RWPE2 (cell line): ENCODE measurements around the gene TMBIM6.

Source experiments
- ATAC-seq: fragments of 200-7000 bp; cut with Tn5 transposase; 3 replicates; pipeline ENCODE4 v1.9.1; 2021; ENCODE audit warnings: low read depth
- DNase-seq: peaks from one replicate; pipeline ENCODE4 v3.0.0-alpha.2; 2020; ENCODE audit warnings: low spot score
- H3K27ac ChIP-seq: fragments of 450-650 bp; 2 replicates; pipeline ENCODE4 v1.5.1; 2017; ENCODE audit warnings: mild to moderate bottlenecking; ENCODE audit not compliant: poor library complexity, severe bottlenecking
- H3K27me3 ChIP-seq: fragments of 250-450 bp; sonication (Bioruptor Pico); 2 replicates; pipeline ENCODE4 v1.5.1; 2021; ENCODE audit warnings: mild to moderate bottlenecking, moderate library complexity; ENCODE audit not compliant: insufficient read depth, poor library complexity, severe bottlenecking
- H3K36me3 ChIP-seq: fragments of 250-450 bp; sonication (Bioruptor Pico); 2 replicates; pipeline ENCODE4 v1.5.1; 2020; ENCODE audit warnings: low read depth, mild to moderate bottlenecking, moderate library complexity
- H3K4me1 ChIP-seq: fragments of 250-450 bp; sonication (Bioruptor Pico); 2 replicates; pipeline ENCODE4 v1.5.1; 2021; ENCODE audit warnings: mild to moderate bottlenecking, moderate library complexity; ENCODE audit not compliant: insufficient read depth, poor library complexity, severe bottlenecking
- H3K4me3 ChIP-seq: fragments of 250-450 bp; sonication (Bioruptor Pico); 2 replicates; pipeline ENCODE4 v1.5.1; 2021; ENCODE audit warnings: mild to moderate bottlenecking, moderate library complexity; ENCODE audit not compliant: severe bottlenecking
- H3K9me3 ChIP-seq: fragments of 250-450 bp; sonication (Bioruptor Pico); 2 replicates; pipeline ENCODE4 v1.5.1; 2021; ENCODE audit warnings: mild to moderate bottlenecking, moderate library complexity; ENCODE audit not compliant: severe bottlenecking
- TF ChIP-seq, protein P1 (sequence below): fragments of 450-650 bp; IDR thresholded peaks from one replicate; pipeline ENCODE4 v1.5.1; 2017; ENCODE audit warnings: mild to moderate bottlenecking, moderate library complexity; ENCODE audit not compliant: poor library complexity, severe bottlenecking

TMBIM6 gene

GRCh38 chr12:49783917-49784676, 42.7 kb downstream of the TMBIM6 start:
- no peaks in the 10 kb centered on the region for H3K27me3 ChIP-seq
- no peaks in the 10 kb centered on the region for H3K36me3 ChIP-seq
- no peak for ATAC-seq
- TF ChIP-seq, protein P1, sequence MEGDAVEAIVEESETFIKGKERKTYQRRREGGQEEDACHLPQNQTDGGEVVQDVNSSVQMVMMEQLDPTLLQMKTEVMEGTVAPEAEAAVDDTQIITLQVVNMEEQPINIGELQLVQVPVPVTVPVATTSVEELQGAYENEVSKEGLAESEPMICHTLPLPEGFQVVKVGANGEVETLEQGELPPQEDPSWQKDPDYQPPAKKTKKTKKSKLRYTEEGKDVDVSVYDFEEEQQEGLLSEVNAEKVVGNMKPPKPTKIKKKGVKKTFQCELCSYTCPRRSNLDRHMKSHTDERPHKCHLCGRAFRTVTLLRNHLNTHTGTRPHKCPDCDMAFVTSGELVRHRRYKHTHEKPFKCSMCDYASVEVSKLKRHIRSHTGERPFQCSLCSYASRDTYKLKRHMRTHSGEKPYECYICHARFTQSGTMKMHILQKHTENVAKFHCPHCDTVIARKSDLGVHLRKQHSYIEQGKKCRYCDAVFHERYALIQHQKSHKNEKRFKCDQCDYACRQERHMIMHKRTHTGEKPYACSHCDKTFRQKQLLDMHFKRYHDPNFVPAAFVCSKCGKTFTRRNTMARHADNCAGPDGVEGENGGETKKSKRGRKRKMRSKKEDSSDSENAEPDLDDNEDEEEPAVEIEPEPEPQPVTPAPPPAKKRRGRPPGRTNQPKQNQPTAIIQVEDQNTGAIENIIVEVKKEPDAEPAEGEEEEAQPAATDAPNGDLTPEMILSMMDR: no peak
- H3K27ac ChIP-seq: no peak overlapping the region
- no peaks in the 10 kb centered on the region for H3K4me1 ChIP-seq
- no peak for DNase-seq
- H3K4me3 ChIP-seq: no peak overlapping the region
- peaks cover 3% of the 10 kb centered on the region for H3K9me3 ChIP-seq

GRCh38 chr12:49784756-49785409, 43.5 kb downstream of the TMBIM6 start:
- peak; percentile 26; the same call in 1 of the 3 replicates for ATAC-seq
- TF ChIP-seq, protein P1: no peak
- H3K36me3 ChIP-seq: no peaks in the 10 kb centered on the region
- no peaks in the 10 kb centered on the region for H3K27me3 ChIP-seq
- no peak overlapping the region for H3K4me3 ChIP-seq
- peaks cover 3% of the 10 kb centered on the region for H3K9me3 ChIP-seq
- H3K4me1 ChIP-seq: no peaks in the 10 kb centered on the region
- H3K27ac ChIP-seq: no peak overlapping the region
- no peak for DNase-seq

DNA sequence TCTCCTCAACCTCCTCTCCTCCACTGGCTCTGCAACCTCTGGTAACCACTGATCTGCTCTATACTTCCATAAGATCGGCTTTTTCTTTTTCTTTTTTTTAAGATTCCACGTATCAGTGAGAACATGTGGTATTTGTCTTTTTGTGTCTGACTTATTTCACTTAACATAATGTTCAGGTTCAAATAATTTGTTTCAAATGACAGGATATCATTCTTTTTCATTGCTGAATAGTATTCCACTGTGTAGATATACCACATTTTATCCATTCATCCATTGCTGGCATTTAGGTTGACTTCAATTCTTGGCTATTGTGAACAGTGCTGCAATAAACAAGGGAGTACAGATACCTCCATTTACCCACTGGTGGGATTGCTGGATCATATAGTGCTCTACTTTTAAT, 46.3 kb downstream of the TMBIM6 start:
- H3K27me3 ChIP-seq: no peaks in the 10 kb centered on the region
- H3K4me3 ChIP-seq: no peak overlapping the region
- ATAC-seq (no peak), DNase-seq (no peak)
- no peaks in the 10 kb centered on the region for H3K4me1 ChIP-seq
- peaks cover 3% of the 10 kb centered on the region for H3K9me3 ChIP-seq
- H3K27ac ChIP-seq: no peak overlapping the region
- TF ChIP-seq, protein P1: no peak
- no peaks in the 10 kb centered on the region for H3K36me3 ChIP-seq

DNA sequence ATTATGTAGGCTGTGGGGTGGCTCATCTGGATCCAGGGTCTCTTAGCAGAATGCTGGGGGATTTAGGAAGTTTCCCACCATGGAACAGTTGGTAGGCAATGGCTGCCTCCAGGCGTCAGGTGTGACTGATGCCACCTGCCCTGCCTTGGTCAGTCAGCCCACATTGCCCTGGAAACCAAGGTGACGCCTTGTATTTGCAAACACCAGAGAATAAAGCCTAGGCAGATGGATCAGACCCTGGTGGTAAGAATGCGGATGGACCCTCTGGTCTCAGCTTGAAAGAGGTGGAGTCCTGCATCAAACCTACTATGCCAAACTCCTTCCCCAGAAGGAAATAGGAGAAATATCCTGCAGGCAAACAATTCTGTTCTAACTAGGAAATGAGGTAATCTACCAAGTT, 48.6 kb downstream of the TMBIM6 start:
- TF ChIP-seq, protein P1: no peak
- Histone ChIP-seq H3K27me3 (no peaks in the 10 kb centered on the region), H3K27ac (no peak overlapping the region), H3K36me3 (no peaks in the 10 kb centered on the region), H3K9me3 (peaks cover 3% of the 10 kb centered on the region), H3K4me1 (no peaks in the 10 kb centered on the region), H3K4me3 (no peak overlapping the region)
- DNase-seq (no peak), ATAC-seq (no peak)
